B cell (primary cell): Measurements from ENCODE around the gene DTWD2. TPM values are rescaled to one million over a fixed set of nuclear protein-coding genes. Genes with fewer than 3 reads are reported as not detected.

Experiments
- ATAC-seq: fragments of 200-7000 bp; cut with Tn5 transposase; one replicate; pipeline ENCODE4 v1.10.0; 2021; ENCODE audit warnings: low read depth, mild to moderate bottlenecking, moderate number of reproducible peaks, moderate library complexity
- CTCF ChIA-PET: fragments of 350-600 bp; sonication (Branson Sonifier 250); formaldehyde crosslinking; loops from one replicate; lab custom pipeline; 2021; ENCODE audit warnings: antibody characterized with exemption, inconsistent platforms; lab: Charles Lee
- POLR2A ChIA-PET: fragments of 350-600 bp; sonication (Branson Sonifier 250); formaldehyde crosslinking; loops from one replicate; lab custom pipeline; 2021; ENCODE audit warnings: antibody characterized with exemption; lab: Charles Lee
- DNase-seq: peaks from one replicate; pipeline ENCODE4 v3.0.0; 2013
- H2AFZ ChIP-seq: 2 replicates; pipeline ENCODE4 v1.6.1; 2012; ENCODE audit warnings: mild to moderate bottlenecking, low read depth, low read length; ENCODE audit not compliant: insufficient read depth, poor library complexity, severe bottlenecking
- H3K27ac ChIP-seq, 2 donors: 1 replicate in 1 of 2; 2 replicates in 1 of 2; pipeline ENCODE4 v1.5.1; 2012 to 2013; ENCODE audit warnings: low read length in 2 of 2, mild to moderate bottlenecking in 2 of 2, moderate library complexity in 1 of 2
- H3K27me3 ChIP-seq, 4 experiments: fragments of 200-600 bp in 1 of 4; sonication (generic) in 1 of 4; replicated peaks in 1 of 4; 1 replicate in 2 of 4; 2 replicates in 2 of 4; pipeline versions ENCODE4 v1.6.1 to v1.7.0; 2013 to 2016; ENCODE audit warnings: low read length in 3 of 4, mild to moderate bottlenecking in 2 of 4, mixed read lengths in 1 of 4, moderate library complexity in 1 of 4; ENCODE audit not compliant: insufficient read depth in 4 of 4, control insufficient read depth in 3 of 4; ENCODE audit errors: control extremely low read depth in 1 of 4
- H3K36me3 ChIP-seq, 2 experiments: replicated peaks in 1 of 2; 1 replicate in 1 of 2; 2 replicates in 1 of 2; pipeline versions ENCODE4 v1.6.1 to v1.7.1; 2013; ENCODE audit warnings: low read length in 1 of 2; ENCODE audit not compliant: insufficient read depth in 2 of 2, control insufficient read depth in 1 of 2; ENCODE audit errors: control extremely low read depth in 1 of 2, extremely low read depth in 1 of 2
- H3K4me1 ChIP-seq, 2 donors: fragments of 200-600 bp in 1 of 2; sonication (generic) in 1 of 2; 1 replicate in 1 of 2; 2 replicates in 1 of 2; pipeline versions ENCODE4 v1.5.1 to v1.6.1; 2013 to 2017; ENCODE audit warnings: low read length in 2 of 2; ENCODE audit not compliant: control insufficient read depth in 2 of 2, insufficient read depth in 2 of 2
- H3K4me2 ChIP-seq: replicated peaks from 2 replicates; pipeline ENCODE3; 2012; ENCODE audit warnings: mild to moderate bottlenecking, low read depth, low read length; ENCODE audit not compliant: poor library complexity, severe bottlenecking
- H3K4me3 ChIP-seq, 5 experiments: fragments of 200-600 bp in 1 of 5; sonication (generic) in 1 of 5; 1 replicate in 3 of 5; 2 replicates in 2 of 5; pipeline versions ENCODE4 v1.5.1 to v1.7.0; 2011 to 2016; ENCODE audit warnings: low read length in 4 of 5, mild to moderate bottlenecking in 4 of 5, low read depth in 2 of 5, control low read depth in 1 of 5, moderate library complexity in 1 of 5; ENCODE audit not compliant: insufficient read depth in 1 of 5; ENCODE audit errors: control extremely low read depth in 1 of 5, extremely low read depth in 1 of 5
- H3K79me2 ChIP-seq: fragments of 200-600 bp; sonication (generic); one replicate; pipeline ENCODE4 v1.6.0; 2016; ENCODE audit warnings: low read length; ENCODE audit not compliant: control insufficient read depth, insufficient read depth
- H3K9ac ChIP-seq: fragments of 200-600 bp; sonication (generic); 2 replicates; pipeline ENCODE4 v1.6.1; 2017; ENCODE audit warnings: mild to moderate bottlenecking, low read length, moderate library complexity
- H3K9me3 ChIP-seq, 3 donors: one replicate each; pipeline versions ENCODE4 v1.6.1 to v1.7.1; 2013; ENCODE audit warnings: low read length in 2 of 3; ENCODE audit not compliant: control insufficient read depth in 2 of 3, insufficient read depth in 1 of 3; ENCODE audit errors: control extremely low read depth in 1 of 3
- H4K20me1 ChIP-seq: 2 replicates; pipeline ENCODE4 v1.6.0; 2012; ENCODE audit warnings: mild to moderate bottlenecking, low read length; ENCODE audit not compliant: insufficient read depth, control insufficient read depth, poor library complexity, severe bottlenecking
- H3K27ac Mint-ChIP-seq: one replicate; pipeline ENCODE4 v1.8.0; 2021; ENCODE audit warnings: mixed read lengths
- H3K27me3 Mint-ChIP-seq: one replicate; pipeline ENCODE4 v1.8.0; 2021; ENCODE audit warnings: mixed read lengths
- H3K4me1 Mint-ChIP-seq: one replicate; pipeline ENCODE4 v1.8.0; 2021; ENCODE audit warnings: mixed read lengths
- H3K4me3 Mint-ChIP-seq: one replicate; pipeline ENCODE4 v1.8.0; 2021; ENCODE audit warnings: mixed read lengths
- H3K9me3 Mint-ChIP-seq: one replicate; pipeline ENCODE4 v1.8.0; 2022; ENCODE audit warnings: mixed read lengths; ENCODE audit not compliant: insufficient read depth
- EZH2 ChIP-seq: IDR thresholded peaks from 2 replicates; pipeline ENCODE4 v1.6.1; 2012; ENCODE audit warnings: borderline replicate concordance, low read depth, mild to moderate bottlenecking, moderate library complexity, low read length; ENCODE audit not compliant: insufficient read depth, poor library complexity, severe bottlenecking
- WGBS: methylation state at CpG from one replicate; pipeline ENCODE4 v1.1.5; 2013; ENCODE audit warnings: missing lambda C conversion rate; ENCODE audit not compliant: insufficient coverage; 5-methylcytosine and 5-hydroxymethylcytosine counted together
- intact Hi-C: fragments of 100-400 bp; cut with micrococcal nuclease; formaldehyde crosslinking; loops from one replicate; pipeline ENCODE4 v1.10.0; 2022
- polyA plus RNA-seq: library from polyadenylated mRNA; depleted of rRNA; stranded (reverse); fragments of >200 nt; gene quantifications from 2 replicates; pipeline ENCODE4 v1.2.3, GENCODE V29; 2012
- total RNA-seq, 2 donors: library from RNA; stranded (reverse); fragments of 120-200 nt in 1 of 2; gene quantifications; 1 replicate in 1 of 2; 2 replicates in 1 of 2; pipeline versions ENCODE4 v1.2.3 to v1.2.4, GENCODE V29; 2013 to 2022
- TF ChIP-seq, protein P1 (sequence below): fragments of 200-600 bp; IDR thresholded peaks from one replicate; pipeline ENCODE4 v1.8.0; 2022; ENCODE audit warnings: antibody characterized with exemption, mild to moderate bottlenecking

Gene DTWD2
- total and polyA plus RNA-seq, 2 donors (not counting 1 experiment from before 2014, with no cell fraction given): 3.7 to 6.0 TPM

DNA sequence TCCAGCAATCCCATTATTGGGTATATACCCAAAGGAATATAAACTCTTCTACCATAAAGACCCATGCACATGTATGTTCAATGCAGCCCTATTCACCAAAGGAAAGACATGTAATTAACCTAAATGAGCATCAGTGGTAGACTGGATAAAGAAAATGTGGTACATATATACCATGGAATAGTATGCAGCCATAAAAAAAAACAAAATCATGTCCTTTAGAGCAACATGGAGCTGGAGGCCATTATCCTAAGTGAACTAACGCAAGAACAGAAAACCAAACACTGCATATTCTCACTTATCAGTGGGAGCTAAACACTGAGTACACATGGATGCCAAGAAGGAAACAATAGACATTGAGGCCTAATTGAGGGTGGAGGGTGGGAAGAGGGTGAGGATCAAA, 27.8 kb downstream of the DTWD2 start:
- TF ChIP-seq EZH2: no peak
- TF ChIP-seq, protein P1, sequence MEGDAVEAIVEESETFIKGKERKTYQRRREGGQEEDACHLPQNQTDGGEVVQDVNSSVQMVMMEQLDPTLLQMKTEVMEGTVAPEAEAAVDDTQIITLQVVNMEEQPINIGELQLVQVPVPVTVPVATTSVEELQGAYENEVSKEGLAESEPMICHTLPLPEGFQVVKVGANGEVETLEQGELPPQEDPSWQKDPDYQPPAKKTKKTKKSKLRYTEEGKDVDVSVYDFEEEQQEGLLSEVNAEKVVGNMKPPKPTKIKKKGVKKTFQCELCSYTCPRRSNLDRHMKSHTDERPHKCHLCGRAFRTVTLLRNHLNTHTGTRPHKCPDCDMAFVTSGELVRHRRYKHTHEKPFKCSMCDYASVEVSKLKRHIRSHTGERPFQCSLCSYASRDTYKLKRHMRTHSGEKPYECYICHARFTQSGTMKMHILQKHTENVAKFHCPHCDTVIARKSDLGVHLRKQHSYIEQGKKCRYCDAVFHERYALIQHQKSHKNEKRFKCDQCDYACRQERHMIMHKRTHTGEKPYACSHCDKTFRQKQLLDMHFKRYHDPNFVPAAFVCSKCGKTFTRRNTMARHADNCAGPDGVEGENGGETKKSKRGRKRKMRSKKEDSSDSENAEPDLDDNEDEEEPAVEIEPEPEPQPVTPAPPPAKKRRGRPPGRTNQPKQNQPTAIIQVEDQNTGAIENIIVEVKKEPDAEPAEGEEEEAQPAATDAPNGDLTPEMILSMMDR: no peak
- POLR2A ChIA-PET: no interaction called here

DNA sequence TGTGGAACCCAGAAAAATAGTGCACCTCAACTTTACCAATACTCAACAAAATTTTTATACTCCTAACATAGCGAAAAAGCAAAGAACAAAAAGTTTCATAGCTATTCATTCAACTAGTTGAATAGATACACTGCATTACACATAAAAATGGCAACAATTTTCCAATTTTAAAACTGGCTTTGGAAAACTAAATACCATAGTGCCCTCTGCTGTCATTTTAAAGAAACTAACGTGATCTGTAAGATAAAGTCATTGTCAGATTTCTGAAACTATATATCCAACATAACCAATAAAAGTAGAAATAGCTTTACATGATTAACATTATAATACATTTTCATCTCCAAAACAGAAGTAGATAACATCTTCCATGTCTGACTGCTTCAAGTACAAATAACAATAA, 31.6 kb downstream of the DTWD2 start:
- ATAC-seq: no peak
- H3K27ac Mint-ChIP-seq: no peak overlapping the region
- no peaks in the 10 kb centered on the region for H4K20me1 ChIP-seq

More for the DNA sequence above, 27.8 kb downstream of the DTWD2 start:
- H4K20me1 ChIP-seq: no peaks in the 10 kb centered on the region
- H3K4me2 ChIP-seq: no peak overlapping the region
- H3K79me2 ChIP-seq: peaks cover 3% of the 10 kb centered on the region
- H3K27me3 ChIP-seq: no peaks in the 10 kb centered on the region
- Mint-ChIP-seq H3K27me3 (no peaks in the 10 kb centered on the region), H3K4me1 (no peaks in the 10 kb centered on the region), H3K27ac (no peak overlapping the region), H3K4me3 (no peak overlapping the region), H3K9me3 (peaks cover 2% of the 10 kb centered on the region)
- DNase-seq (no peak), ATAC-seq (no peak)
- no CpG with 5 or more reads among the region's 1 CpG for WGBS
- peaks cover 0 to 3% (median 0%) of the 10 kb centered on the region in 3 donors for H3K9me3 ChIP-seq
- no peaks in the 10 kb centered on the region for H3K4me1 ChIP-seq
- intact Hi-C loops: no loop called here
- H3K27ac ChIP-seq: no peak overlapping the region
- H2AFZ ChIP-seq: no peak overlapping the region
- CTCF ChIA-PET: no interaction called here
- H3K36me3 ChIP-seq: no peaks in the 10 kb centered on the region
- no peak overlapping the region for H3K4me3 ChIP-seq
- H3K9ac ChIP-seq: no peak overlapping the region

More for the DNA sequence above, 31.6 kb downstream of the DTWD2 start:
- Histone ChIP-seq H3K4me2 (no peak overlapping the region), H3K4me3 (no peak overlapping the region), H3K27me3 (no peaks in the 10 kb centered on the region), H2AFZ (no peak overlapping the region), H3K36me3 (no peaks in the 10 kb centered on the region), H3K79me2 (peaks cover 3% of the 10 kb centered on the region), H3K9me3 (no peaks in the 10 kb centered on the region), H3K27ac (no peak overlapping the region), H3K9ac (no peak overlapping the region), H3K4me1 (peaks cover 0 to 3% of the 10 kb centered on the region in 2 donors)
- no peaks in the 10 kb centered on the region for H3K9me3 Mint-ChIP-seq
- no peaks in the 10 kb centered on the region for H3K27me3 Mint-ChIP-seq
- intact Hi-C loops: loop anchor here (10.0 kb wide), 1 partner anchor 1502 kb away; no protein-coding TSS in a partner anchor
- no peak for TF ChIP-seq EZH2
- TF ChIP-seq, protein P1: no peak
- DNase-seq: no peak
- H3K4me1 Mint-ChIP-seq: peaks cover 4% of the 10 kb centered on the region
- no CpG with 5 or more reads among the region's 2 CpGs for WGBS
- ChIA-PET CTCF (no interaction called here), POLR2A (no interaction called here)
- no peak overlapping the region for H3K4me3 Mint-ChIP-seq
